Astrocyte (in vitro differentiated cells and primary cell): ENCODE data around the gene C13orf42. TPM values are rescaled to one million over a fixed set of nuclear protein-coding genes. Genes with fewer than 3 reads are reported as not detected.
"Not testable (repeated sequence)": the region's sequence is repeated elsewhere in the genome, so short reads cannot be mapped to it uniquely, and the experiment has no call there.

ENCODE experiments used
- DNase-seq: peaks from one replicate; pipeline ENCODE4 v3.0.0-alpha.2; 2010; ENCODE audit warnings: low read depth
- FAIRE-seq: peaks from 2 replicates; lab custom pipeline; 2011; peaks lifted over from hg19 to GRCh38; lab: Jason Lieb, UNC
- H2AFZ ChIP-seq: 2 replicates; pipeline ENCODE4 v1.6.0; 2012; ENCODE audit warnings: low read depth, low read length, inconsistent platforms
- H3K27ac ChIP-seq: 2 replicates; pipeline ENCODE4 v1.5.1; 2011; ENCODE audit warnings: low read depth, low read length, inconsistent platforms
- H3K27me3 ChIP-seq: 2 replicates; pipeline ENCODE4 v1.6.0; 2011; ENCODE audit warnings: low read length, inconsistent platforms; ENCODE audit not compliant: insufficient read depth
- H3K36me3 ChIP-seq: 2 replicates; pipeline ENCODE4 v1.5.1; 2011; ENCODE audit warnings: low read length, inconsistent platforms; ENCODE audit not compliant: insufficient read depth
- H3K4me1 ChIP-seq: 2 replicates; pipeline ENCODE4 v1.5.1; 2011; ENCODE audit warnings: low read length, inconsistent platforms; ENCODE audit not compliant: insufficient read depth
- H3K4me2 ChIP-seq: 2 replicates; pipeline ENCODE4 v1.6.0; 2012; ENCODE audit warnings: low read length, inconsistent platforms
- H3K4me3 ChIP-seq: 2 replicates; pipeline ENCODE4 v1.5.1; 2011; ENCODE audit warnings: low read depth, mild to moderate bottlenecking, low read length, inconsistent platforms; ENCODE audit not compliant: insufficient read depth
- H3K79me2 ChIP-seq: 2 replicates; pipeline ENCODE4 v1.6.0; 2012; ENCODE audit warnings: mild to moderate bottlenecking, low read length, inconsistent platforms; ENCODE audit not compliant: insufficient read depth
- H3K9ac ChIP-seq: 2 replicates; pipeline ENCODE4 v1.6.0; 2012; ENCODE audit warnings: mild to moderate bottlenecking, low read length, inconsistent platforms
- H3K9me3 ChIP-seq: 2 replicates; pipeline ENCODE4 v1.5.1; 2012; ENCODE audit warnings: low read depth, mild to moderate bottlenecking, low read length, inconsistent platforms; ENCODE audit not compliant: insufficient read depth
- H4K20me1 ChIP-seq: 2 replicates; pipeline ENCODE4 v1.6.0; 2012; ENCODE audit warnings: low read length, inconsistent platforms; ENCODE audit not compliant: insufficient read depth
- H3K27ac Mint-ChIP-seq: one replicate; pipeline ENCODE4 v1.8.0; 2021; ENCODE audit warnings: mild to moderate bottlenecking, mixed read lengths; ENCODE audit not compliant: unreplicated experiment
- H3K27me3 Mint-ChIP-seq: one replicate; pipeline ENCODE4 v1.8.0; 2021; ENCODE audit warnings: low read depth, mixed read lengths; ENCODE audit not compliant: unreplicated experiment
- H3K36me3 Mint-ChIP-seq: one replicate; pipeline ENCODE4 v1.8.0; 2021; ENCODE audit warnings: low read depth, mixed read lengths; ENCODE audit not compliant: unreplicated experiment
- H3K4me1 Mint-ChIP-seq: one replicate; pipeline ENCODE4 v1.8.0; 2021; ENCODE audit warnings: low read depth, mixed read lengths; ENCODE audit not compliant: unreplicated experiment
- H3K4me3 Mint-ChIP-seq: one replicate; pipeline ENCODE4 v1.8.0; 2021; ENCODE audit warnings: mild to moderate bottlenecking, moderate library complexity, mixed read lengths; ENCODE audit not compliant: unreplicated experiment
- H3K9me3 Mint-ChIP-seq: one replicate; pipeline ENCODE4 v1.8.0; 2021; ENCODE audit warnings: mild to moderate bottlenecking, mixed read lengths; ENCODE audit not compliant: unreplicated experiment
- CTCF ChIP-seq: IDR thresholded peaks from 2 replicates; pipeline ENCODE4 v1.5.1; 2011; ENCODE audit warnings: low read depth, mild to moderate bottlenecking, inconsistent platforms, low read length, moderate library complexity; ENCODE audit not compliant: insufficient read depth
- EZH2 ChIP-seq: IDR thresholded peaks from 2 replicates; pipeline ENCODE4 v1.6.1; 2012; ENCODE audit warnings: mild to moderate bottlenecking, low read length, inconsistent platforms; ENCODE audit not compliant: insufficient read depth
- total RNA-seq: library from RNA; stranded (reverse); gene quantifications from 2 replicates; pipeline ENCODE4 v1.2.1, GENCODE V29; 2021

C13orf42 gene
- total RNA-seq, 1 donor from 2014 or later: not detected

DNA sequence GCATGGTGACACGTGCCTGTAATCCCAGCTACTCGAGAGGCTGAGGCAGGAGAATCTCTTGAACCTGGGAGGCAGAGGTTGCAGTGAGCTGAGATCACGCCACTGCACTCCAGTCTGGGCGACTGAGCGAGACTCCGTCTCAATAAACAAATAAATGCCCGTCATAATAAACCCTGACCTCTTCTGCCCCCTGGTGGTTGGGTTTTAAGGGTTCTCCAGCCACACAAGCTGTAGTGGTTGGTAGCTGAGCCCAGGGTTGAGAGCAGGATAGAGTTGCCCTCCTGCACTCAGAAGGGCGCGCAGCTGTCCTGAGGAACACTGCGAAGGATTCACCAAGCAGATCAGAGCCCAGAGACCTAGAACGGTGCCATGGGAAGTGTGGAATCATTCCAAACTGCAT, 9.8 kb upstream of the C13orf42 start:
- not testable (repeated sequence) for H3K9ac ChIP-seq

DNA sequence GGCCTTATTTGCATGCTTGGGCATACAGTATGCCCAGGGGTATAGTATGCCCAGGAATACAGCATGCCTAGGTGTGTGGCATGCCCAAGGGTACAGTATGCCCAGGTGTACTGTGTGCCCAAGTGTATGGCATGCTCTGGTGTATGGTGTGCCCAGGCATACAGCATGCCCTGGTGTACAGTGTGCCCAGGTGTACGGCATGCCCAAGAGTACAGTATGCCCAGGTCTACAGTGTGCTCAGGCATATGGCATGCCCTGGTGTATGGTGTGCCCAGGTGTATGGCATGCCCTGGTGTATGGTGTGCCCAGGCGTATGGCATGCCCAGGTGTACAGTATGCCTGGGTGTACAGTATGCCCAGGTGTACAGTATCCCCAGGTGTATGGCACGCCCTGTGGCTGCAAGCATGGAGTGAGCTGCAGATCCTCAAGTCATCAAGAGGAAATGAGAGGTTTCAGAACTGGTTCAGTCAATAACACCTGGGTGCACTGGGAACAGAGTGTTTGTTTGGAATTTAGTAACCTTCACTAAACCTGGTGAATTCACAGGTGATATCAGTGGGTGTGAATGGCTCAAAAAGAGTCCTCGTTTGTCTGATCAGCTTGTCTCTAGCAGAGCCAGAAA, 7.8 kb upstream of the C13orf42 start:
- H4K20me1 ChIP-seq: no peaks in the 10 kb centered on the region
- FAIRE-seq (no peak), DNase-seq (no peak)
- H3K4me3 Mint-ChIP-seq: no peak overlapping the region
- peaks cover 16% of the 10 kb centered on the region for H3K27me3 ChIP-seq
- H3K36me3 Mint-ChIP-seq: no peaks in the 10 kb centered on the region
- H3K4me2 ChIP-seq: no peak overlapping the region
- TF ChIP-seq CTCF: no peak
- TF ChIP-seq EZH2: no peak
- H3K4me1 Mint-ChIP-seq: peaks cover 7% of the 10 kb centered on the region
- no peaks in the 10 kb centered on the region for H3K4me1 ChIP-seq
- no peak overlapping the region for H3K27ac Mint-ChIP-seq
- no peak overlapping the region for H2AFZ ChIP-seq
- H3K27me3 Mint-ChIP-seq: peaks cover 5% of the 10 kb centered on the region
- peaks cover 3% of the 10 kb centered on the region for H3K9me3 ChIP-seq
- H3K4me3 ChIP-seq: no peak overlapping the region
- H3K9ac ChIP-seq: no peak overlapping the region
- H3K36me3 ChIP-seq: no peaks in the 10 kb centered on the region
- no peaks in the 10 kb centered on the region for H3K79me2 ChIP-seq
- H3K27ac ChIP-seq: no peak overlapping the region
- H3K9me3 Mint-ChIP-seq: peaks cover 2% of the 10 kb centered on the region

More for the DNA sequence above, 9.8 kb upstream of the C13orf42 start:
- not testable (repeated sequence) for H3K9me3 ChIP-seq, H3K27ac Mint-ChIP-seq, H3K36me3 Mint-ChIP-seq, H3K4me2 ChIP-seq, H2AFZ ChIP-seq, H3K9me3 Mint-ChIP-seq, H3K4me1 Mint-ChIP-seq, H4K20me1 ChIP-seq, H3K27ac ChIP-seq, H3K4me3 Mint-ChIP-seq, H3K4me1 ChIP-seq, DNase-seq, H3K4me3 ChIP-seq, H3K79me2 ChIP-seq, FAIRE-seq, H3K36me3 ChIP-seq
- TF ChIP-seq CTCF: peak; percentile 21
- H3K27me3 ChIP-seq: peaks cover 22% of the 10 kb centered on the region
- peaks cover 11% of the 10 kb centered on the region for H3K27me3 Mint-ChIP-seq

GRCh38 chr13:51113969-51114368, 2.9 kb upstream of the C13orf42 start:
- Histone ChIP-seq H3K27ac (no peak overlapping the region), H3K4me2 (no peak overlapping the region), H3K79me2 (no peaks in the 10 kb centered on the region), H3K9me3 (peaks cover 3% of the 10 kb centered on the region), H3K36me3 (no peaks in the 10 kb centered on the region), H4K20me1 (no peaks in the 10 kb centered on the region), H3K4me1 (no peaks in the 10 kb centered on the region), H3K4me3 (no peak overlapping the region), H3K27me3 (peaks cover 16% of the 10 kb centered on the region), H2AFZ (no peak overlapping the region), H3K9ac (no peak overlapping the region)
- FAIRE-seq: no peak
- Mint-ChIP-seq H3K27me3 (peaks cover 6% of the 10 kb centered on the region), H3K4me1 (peaks cover 7% of the 10 kb centered on the region), H3K4me3 (no peak overlapping the region), H3K36me3 (no peaks in the 10 kb centered on the region), H3K27ac (no peak overlapping the region), H3K9me3 (peaks cover 2% of the 10 kb centered on the region)
- TF ChIP-seq EZH2: no peak
- TF ChIP-seq CTCF: no peak
- no peak for DNase-seq
